Transverse colon (tissue), 4 donors: ENCODE results near the gene TESK2. TPM values are rescaled to one million over a fixed set of nuclear protein-coding genes. Genes with fewer than 3 reads are reported as not detected.

Experiments used
- DNase-seq: peaks from one replicate; pipeline ENCODE4 v3.0.0-alpha.2; 2019
- H3K27ac ChIP-seq, 4 donors: fragments of 200-600 bp; sonication (generic); 2 replicates each; pipeline ENCODE4 v1.5.1; 2016 to 2018; ENCODE audit warnings: inconsistent platforms in 4 of 4
- H3K27me3 ChIP-seq: fragments of 200-600 bp; sonication (generic); 2 replicates; pipeline ENCODE4 v1.5.1; 2017; ENCODE audit warnings: inconsistent platforms
- H3K36me3 ChIP-seq, 4 donors: fragments of 200-600 bp; sonication (generic); 2 replicates each; pipeline ENCODE4 v1.5.1; 2017 to 2019; ENCODE audit warnings: inconsistent platforms in 4 of 4
- H3K4me1 ChIP-seq, 4 donors: fragments of 200-600 bp; sonication (generic); 2 replicates each; pipeline ENCODE4 v1.5.1; 2017 to 2020; ENCODE audit warnings: inconsistent platforms in 4 of 4
- H3K4me3 ChIP-seq, 4 donors: fragments of 200-600 bp; sonication (generic); 1 replicate in 1 of 4; 2 replicates in 3 of 4; pipeline versions ENCODE4 v1.5.1 to v1.6.1; 2017 to 2019; ENCODE audit warnings: inconsistent platforms in 4 of 4
- H3K9me3 ChIP-seq, 2 donors: fragments of 200-600 bp; sonication (generic); 2 replicates each; pipeline ENCODE4 v1.5.1; 2017 to 2019; ENCODE audit warnings: inconsistent platforms in 2 of 2
- EP300 ChIP-seq: sonication (generic); formaldehyde crosslinking; IDR thresholded peaks from one replicate; pipeline ENCODE4 v1.6.1; 2017; ENCODE audit warnings: antibody characterized with exemption, low read depth
- POLR2A ChIP-seq: fragments of 450-650 bp; IDR thresholded peaks from one replicate; pipeline ENCODE4 v1.6.1; 2016; ENCODE audit warnings: antibody characterized with exemption, mild to moderate bottlenecking, moderate library complexity
- POLR2AphosphoS5 ChIP-seq, 3 donors: sonication (generic); formaldehyde crosslinking; IDR thresholded peaks; one replicate each; pipeline ENCODE4 v1.6.1; 2016; ENCODE audit warnings: antibody characterized with exemption in 3 of 3
- WGBS, 2 donors: methylation state at CpG; one replicate each; pipeline ENCODE4 v1.1.5; 2018; ENCODE audit warnings: low coverage in 1 of 2; 5-methylcytosine and 5-hydroxymethylcytosine counted together
- in situ Hi-C, 4 donors: fragments of 200-750 bp; cut with MboI; loops; one replicate each; pipeline versions ENCODE4 v1.15.0 to v1.15.1; 2017; ENCODE audit warnings: low sequenced_read_pairs in 3 of 4, low pct_ligation_motif_present in 1 of 4, low pct_unique_long_range_greater_than_20kb in 1 of 4
- intact Hi-C: fragments of 100-400 bp; cut with DNase I; formaldehyde crosslinking; loops from one replicate; pipeline ENCODE4 v1.15.1; 2023; ENCODE audit warnings: low total_unique reads
- total RNA-seq, 4 donors: library from RNA; depleted of rRNA; stranded (reverse); fragments of >200 nt; gene quantifications; one replicate each; pipeline ENCODE4 v1.1.0, GENCODE V29; 2016
- TF ChIP-seq, protein P1 (sequence below), 5 experiments: fragments of 200-600 bp in 3 of 5; fragments of 450-650 bp in 2 of 5; sonication (generic) in 3 of 5; IDR thresholded peaks; 1 replicate in 2 of 5; 2 replicates in 3 of 5; pipeline ENCODE4 v1.5.1; 2016 to 2017; ENCODE audit warnings: antibody characterized with exemption in 5 of 5, inconsistent platforms in 3 of 5, mild to moderate bottlenecking in 2 of 5, moderate library complexity in 1 of 5

The TESK2 gene
- total RNA-seq, 4 donors from 2014 or later: 5.2 to 32.2 (median 14.5) TPM

DNA sequence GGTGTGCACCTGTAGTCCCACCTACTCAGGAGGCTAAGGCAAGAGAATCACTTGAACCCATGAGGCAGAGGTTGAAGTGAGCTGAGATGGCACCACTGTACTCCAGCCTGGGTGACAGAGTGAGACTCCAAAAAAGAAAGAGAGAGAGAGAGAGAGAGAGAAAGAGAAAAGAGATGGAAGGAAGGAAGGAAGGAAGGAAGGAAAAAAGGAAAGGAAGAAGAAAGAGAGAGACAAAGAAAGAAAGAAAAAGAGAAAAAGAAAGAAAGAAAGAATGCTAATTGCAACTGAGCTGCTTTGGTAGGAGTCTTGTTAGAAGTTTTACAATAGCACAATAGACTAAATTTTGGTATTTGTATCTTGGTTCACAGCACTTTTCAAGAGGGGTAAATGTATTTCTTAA, 25.7 kb downstream of the TESK2 start:
- Histone ChIP-seq H3K9me3 (no peaks in the 10 kb centered on the region), H3K4me1 (no peaks in the 10 kb centered on the region), H3K36me3 (no peaks in the 10 kb centered on the region), H3K27me3 (no peaks in the 10 kb centered on the region), H3K4me3 (no peak overlapping the region), H3K27ac (no peak overlapping the region)
- DNase-seq: no peak
- in situ Hi-C loops: no loop called here
- TF ChIP-seq EP300 (no peak), POLR2A (no peak), POLR2AphosphoS5 (IDR thresholded peaks at IDR 0.05) (no peak)
- TF ChIP-seq, protein P1, sequence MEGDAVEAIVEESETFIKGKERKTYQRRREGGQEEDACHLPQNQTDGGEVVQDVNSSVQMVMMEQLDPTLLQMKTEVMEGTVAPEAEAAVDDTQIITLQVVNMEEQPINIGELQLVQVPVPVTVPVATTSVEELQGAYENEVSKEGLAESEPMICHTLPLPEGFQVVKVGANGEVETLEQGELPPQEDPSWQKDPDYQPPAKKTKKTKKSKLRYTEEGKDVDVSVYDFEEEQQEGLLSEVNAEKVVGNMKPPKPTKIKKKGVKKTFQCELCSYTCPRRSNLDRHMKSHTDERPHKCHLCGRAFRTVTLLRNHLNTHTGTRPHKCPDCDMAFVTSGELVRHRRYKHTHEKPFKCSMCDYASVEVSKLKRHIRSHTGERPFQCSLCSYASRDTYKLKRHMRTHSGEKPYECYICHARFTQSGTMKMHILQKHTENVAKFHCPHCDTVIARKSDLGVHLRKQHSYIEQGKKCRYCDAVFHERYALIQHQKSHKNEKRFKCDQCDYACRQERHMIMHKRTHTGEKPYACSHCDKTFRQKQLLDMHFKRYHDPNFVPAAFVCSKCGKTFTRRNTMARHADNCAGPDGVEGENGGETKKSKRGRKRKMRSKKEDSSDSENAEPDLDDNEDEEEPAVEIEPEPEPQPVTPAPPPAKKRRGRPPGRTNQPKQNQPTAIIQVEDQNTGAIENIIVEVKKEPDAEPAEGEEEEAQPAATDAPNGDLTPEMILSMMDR (IDR thresholded peaks at IDR 0.05): no peak
- intact Hi-C loops: loop anchor here (5.0 kb wide), 1 partner anchor 83 kb away; no protein-coding TSS in a partner anchor

- no peak overlapping the region for H3K27ac ChIP-seq
- in situ Hi-C loops (no loop called here), intact Hi-C loops (no loop called here)
- H3K4me3 ChIP-seq: no peak overlapping the region
- TF ChIP-seq, protein P1 (IDR thresholded peaks at IDR 0.05): no peak
- TF ChIP-seq POLR2A: no peak
- TF ChIP-seq POLR2AphosphoS5 (IDR thresholded peaks at IDR 0.05): no peak
- no peak for TF ChIP-seq EP300
- H3K36me3 ChIP-seq: no peaks in the 10 kb centered on the region
- no peaks in the 10 kb centered on the region for H3K9me3 ChIP-seq
- H3K4me1 ChIP-seq: no peaks in the 10 kb centered on the region
- 94 to 100% methylated on average over 2 of the region's 2 CpGs for WGBS, 2 donors
- H3K27me3 ChIP-seq: no peaks in the 10 kb centered on the region
- DNase-seq: no peak
Observed at GRCh38 chr1:45458894-45459293, 32.1 kb downstream of the TESK2 start.

- no peak overlapping the region for H3K27ac ChIP-seq
- no peaks in the 10 kb centered on the region for H3K4me1 ChIP-seq
- no peak for TF ChIP-seq POLR2AphosphoS5 (IDR thresholded peaks at IDR 0.05)
- TF ChIP-seq EP300: no peak
- TF ChIP-seq, protein P1 (IDR thresholded peaks at IDR 0.05): no peak
- no peak for TF ChIP-seq POLR2A
- no peaks in the 10 kb centered on the region for H3K36me3 ChIP-seq
- intact Hi-C loops (no loop called here), in situ Hi-C loops (no loop called here)
- no peak for DNase-seq
- H3K4me3 ChIP-seq: no peak overlapping the region
- no peaks in the 10 kb centered on the region for H3K27me3 ChIP-seq
- H3K9me3 ChIP-seq: no peaks in the 10 kb centered on the region
Observed at GRCh38 chr1:45456531-45456930, 34.4 kb downstream of the TESK2 start.

GRCh38 chr1:45455162-45455561, 35.8 kb downstream of the TESK2 start:
- H3K4me3 ChIP-seq: no peak overlapping the region
- no peaks in the 10 kb centered on the region for H3K27me3 ChIP-seq
- no peak for DNase-seq
- WGBS, 2 donors: 86 to 94% methylated on average over 2 to 4 of the region's 4 CpGs
- intact Hi-C loops (no loop called here), in situ Hi-C loops (no loop called here)
- no peaks in the 10 kb centered on the region for H3K9me3 ChIP-seq
- no peak overlapping the region for H3K27ac ChIP-seq
- no peak for TF ChIP-seq EP300
- no peaks in the 10 kb centered on the region for H3K36me3 ChIP-seq
- no peaks in the 10 kb centered on the region for H3K4me1 ChIP-seq

- Histone ChIP-seq H3K36me3 (no peaks in the 10 kb centered on the region), H3K27ac (no peak overlapping the region), H3K4me3 (no peak overlapping the region), H3K9me3 (no peaks in the 10 kb centered on the region), H3K27me3 (no peaks in the 10 kb centered on the region), H3K4me1 (no peaks in the 10 kb centered on the region)
- TF ChIP-seq POLR2AphosphoS5 (IDR thresholded peaks at IDR 0.05) (no peak), POLR2A (no peak), EP300 (no peak)
- TF ChIP-seq, protein P1 (IDR thresholded peaks at IDR 0.05): no peak
- in situ Hi-C loops (no loop called here), intact Hi-C loops (no loop called here)
- WGBS, 2 donors: 95 to 96% methylated on average over 4 of the region's 4 CpGs
- no peak for DNase-seq
Observed at GRCh38 chr1:45454464-45454863, 36.5 kb downstream of the TESK2 start.
